ENCODE results near the gene DCP1A. TPM values are rescaled to one million over a fixed set of nuclear protein-coding genes. Genes with fewer than 3 reads are reported as not detected.
A peak's percentile ranks its signal among the peaks of the same experiment; 100 is the strongest.

The DCP1A gene
- total and polyA plus RNA-seq, 9 of the 15 experiments (the other 6 are each of a cell fraction or from before 2014, with no cell fraction given) = 6.6 to 33.7 (median 13.3) TPM

DNA sequence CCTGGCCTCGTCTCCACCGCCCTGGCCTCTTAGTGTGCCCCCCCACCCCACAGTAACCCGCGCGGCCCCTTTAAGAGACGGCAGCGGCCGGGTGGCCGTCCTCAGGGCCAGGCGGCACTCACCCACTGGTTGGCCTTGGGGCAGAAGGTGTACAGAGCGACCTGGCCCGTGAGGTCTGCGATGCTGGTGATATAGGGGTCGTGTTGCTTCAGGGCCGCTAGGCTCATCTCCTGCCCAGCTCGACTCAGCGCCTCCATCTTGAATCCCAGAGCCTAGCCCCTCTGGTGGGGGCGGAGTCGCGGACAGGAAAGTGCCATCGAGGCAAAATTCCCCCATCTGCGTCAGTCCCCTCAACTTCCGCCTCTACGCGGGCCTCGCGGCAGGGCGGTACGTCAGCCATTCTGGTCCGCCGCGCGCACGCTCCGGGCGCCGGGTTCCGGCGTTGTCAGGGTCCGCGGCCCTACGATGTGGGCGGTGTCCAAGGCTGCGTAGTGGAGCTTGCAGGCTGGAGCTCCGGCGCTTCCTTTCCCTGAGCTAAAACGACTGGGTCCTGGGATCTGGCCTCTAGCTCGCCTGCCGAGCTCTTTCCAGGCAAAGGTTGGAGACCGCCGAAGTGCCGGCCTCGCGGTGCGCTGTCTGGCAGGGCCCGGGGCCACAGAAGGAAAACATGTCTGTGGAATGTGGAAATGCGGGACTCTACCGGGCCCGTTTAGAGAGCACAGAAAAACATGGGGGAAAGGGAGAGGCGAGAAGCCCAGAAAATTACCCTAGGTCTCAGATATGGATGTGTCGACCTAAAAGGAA, at the start of gene DCP1A (continued):
- TF ChIP-seq, protein P1, sequence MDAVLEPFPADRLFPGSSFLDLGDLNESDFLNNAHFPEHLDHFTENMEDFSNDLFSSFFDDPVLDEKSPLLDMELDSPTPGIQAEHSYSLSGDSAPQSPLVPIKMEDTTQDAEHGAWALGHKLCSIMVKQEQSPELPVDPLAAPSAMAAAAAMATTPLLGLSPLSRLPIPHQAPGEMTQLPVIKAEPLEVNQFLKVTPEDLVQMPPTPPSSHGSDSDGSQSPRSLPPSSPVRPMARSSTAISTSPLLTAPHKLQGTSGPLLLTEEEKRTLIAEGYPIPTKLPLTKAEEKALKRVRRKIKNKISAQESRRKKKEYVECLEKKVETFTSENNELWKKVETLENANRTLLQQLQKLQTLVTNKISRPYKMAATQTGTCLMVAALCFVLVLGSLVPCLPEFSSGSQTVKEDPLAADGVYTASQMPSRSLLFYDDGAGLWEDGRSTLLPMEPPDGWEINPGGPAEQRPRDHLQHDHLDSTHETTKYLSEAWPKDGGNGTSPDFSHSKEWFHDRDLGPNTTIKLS (IDR thresholded peaks at IDR 0.05; ENCODE audit: borderline replicate concordance, low read depth) = peak; percentile 79
- TF ChIP-seq NFIC (IDR thresholded peaks at IDR 0.05) (peak; percentile 55), CTBP1 (IDR thresholded peaks at IDR 0.05; ENCODE audit: borderline replicate concordance) (peak; percentile 86), ETS2 (tag; IDR thresholded peaks at IDR 0.05; ENCODE audit: borderline replicate concordance, poor library complexity, severe bottlenecking) (no peak), RBM15 (IDR thresholded peaks at IDR 0.05; ENCODE audit: insufficient read depth, low read length) (0 out of 2 replicates have a peak, but pooled peaks have one; percentile 28), EWSR1 (IDR thresholded peaks at IDR 0.05; ENCODE audit: borderline replicate concordance, low read depth, partially characterized antibody) (no peak), CHAMP1 (IDR thresholded peaks at IDR 0.05) (peak; percentile 85), KLF6 (CRISPR knock-in tag; IDR thresholded peaks at IDR 0.05; ENCODE audit: borderline replicate concordance) (peak; percentile 71; the same call in 1 of the 2 replicates), ZC3H4 (CRISPR knock-in tag; IDR thresholded peaks at IDR 0.05; ENCODE audit: borderline replicate concordance) (no peak), HDAC6 (IDR thresholded peaks at IDR 0.05; ENCODE audit: low read depth, low read length) (no peak), HMGN3 (IDR thresholded peaks at IDR 0.05; ENCODE audit: borderline replicate concordance, extremely low read depth, insufficient read length, low read depth, low read length) (peak; percentile 91)
- TF ChIP-seq, protein P2, sequence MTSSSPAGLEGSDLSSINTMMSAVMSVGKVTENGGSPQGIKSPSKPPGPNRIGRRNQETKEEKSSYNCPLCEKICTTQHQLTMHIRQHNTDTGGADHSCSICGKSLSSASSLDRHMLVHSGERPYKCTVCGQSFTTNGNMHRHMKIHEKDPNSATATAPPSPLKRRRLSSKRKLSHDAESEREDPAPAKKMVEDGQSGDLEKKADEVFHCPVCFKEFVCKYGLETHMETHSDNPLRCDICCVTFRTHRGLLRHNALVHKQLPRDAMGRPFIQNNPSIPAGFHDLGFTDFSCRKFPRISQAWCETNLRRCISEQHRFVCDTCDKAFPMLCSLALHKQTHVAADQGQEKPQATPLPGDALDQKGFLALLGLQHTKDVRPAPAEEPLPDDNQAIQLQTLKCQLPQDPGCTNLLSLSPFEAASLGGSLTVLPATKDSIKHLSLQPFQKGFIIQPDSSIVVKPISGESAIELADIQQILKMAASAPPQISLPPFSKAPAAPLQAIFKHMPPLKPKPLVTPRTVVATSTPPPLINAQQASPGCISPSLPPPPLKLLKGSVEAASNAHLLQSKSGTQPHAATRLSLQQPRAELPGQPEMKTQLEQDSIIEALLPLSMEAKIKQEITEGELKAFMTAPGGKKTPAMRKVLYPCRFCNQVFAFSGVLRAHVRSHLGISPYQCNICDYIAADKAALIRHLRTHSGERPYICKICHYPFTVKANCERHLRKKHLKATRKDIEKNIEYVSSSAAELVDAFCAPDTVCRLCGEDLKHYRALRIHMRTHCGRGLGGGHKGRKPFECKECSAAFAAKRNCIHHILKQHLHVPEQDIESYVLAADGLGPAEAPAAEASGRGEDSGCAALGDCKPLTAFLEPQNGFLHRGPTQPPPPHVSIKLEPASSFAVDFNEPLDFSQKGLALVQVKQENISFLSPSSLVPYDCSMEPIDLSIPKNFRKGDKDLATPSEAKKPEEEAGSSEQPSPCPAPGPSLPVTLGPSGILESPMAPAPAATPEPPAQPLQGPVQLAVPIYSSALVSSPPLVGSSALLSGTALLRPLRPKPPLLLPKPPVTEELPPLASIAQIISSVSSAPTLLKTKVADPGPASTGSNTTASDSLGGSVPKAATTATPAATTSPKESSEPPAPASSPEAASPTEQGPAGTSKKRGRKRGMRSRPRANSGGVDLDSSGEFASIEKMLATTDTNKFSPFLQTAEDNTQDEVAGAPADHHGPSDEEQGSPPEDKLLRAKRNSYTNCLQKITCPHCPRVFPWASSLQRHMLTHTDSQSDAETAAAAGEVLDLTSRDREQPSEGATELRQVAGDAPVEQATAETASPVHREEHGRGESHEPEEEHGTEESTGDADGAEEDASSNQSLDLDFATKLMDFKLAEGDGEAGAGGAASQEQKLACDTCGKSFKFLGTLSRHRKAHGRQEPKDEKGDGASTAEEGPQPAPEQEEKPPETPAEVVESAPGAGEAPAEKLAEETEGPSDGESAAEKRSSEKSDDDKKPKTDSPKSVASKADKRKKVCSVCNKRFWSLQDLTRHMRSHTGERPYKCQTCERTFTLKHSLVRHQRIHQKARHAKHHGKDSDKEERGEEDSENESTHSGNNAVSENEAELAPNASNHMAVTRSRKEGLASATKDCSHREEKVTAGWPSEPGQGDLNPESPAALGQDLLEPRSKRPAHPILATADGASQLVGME (CRISPR knock-in tag; IDR thresholded peaks at IDR 0.05) = no peak
- TF ChIP-seq, protein P3, sequence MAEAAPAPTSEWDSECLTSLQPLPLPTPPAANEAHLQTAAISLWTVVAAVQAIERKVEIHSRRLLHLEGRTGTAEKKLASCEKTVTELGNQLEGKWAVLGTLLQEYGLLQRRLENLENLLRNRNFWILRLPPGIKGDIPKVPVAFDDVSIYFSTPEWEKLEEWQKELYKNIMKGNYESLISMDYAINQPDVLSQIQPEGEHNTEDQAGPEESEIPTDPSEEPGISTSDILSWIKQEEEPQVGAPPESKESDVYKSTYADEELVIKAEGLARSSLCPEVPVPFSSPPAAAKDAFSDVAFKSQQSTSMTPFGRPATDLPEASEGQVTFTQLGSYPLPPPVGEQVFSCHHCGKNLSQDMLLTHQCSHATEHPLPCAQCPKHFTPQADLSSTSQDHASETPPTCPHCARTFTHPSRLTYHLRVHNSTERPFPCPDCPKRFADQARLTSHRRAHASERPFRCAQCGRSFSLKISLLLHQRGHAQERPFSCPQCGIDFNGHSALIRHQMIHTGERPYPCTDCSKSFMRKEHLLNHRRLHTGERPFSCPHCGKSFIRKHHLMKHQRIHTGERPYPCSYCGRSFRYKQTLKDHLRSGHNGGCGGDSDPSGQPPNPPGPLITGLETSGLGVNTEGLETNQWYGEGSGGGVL (CRISPR knock-in tag; IDR thresholded peaks at IDR 0.05) = no peak

All from K562 (cell line).